ENCODE results near the gene ASTN2.

DNA sequence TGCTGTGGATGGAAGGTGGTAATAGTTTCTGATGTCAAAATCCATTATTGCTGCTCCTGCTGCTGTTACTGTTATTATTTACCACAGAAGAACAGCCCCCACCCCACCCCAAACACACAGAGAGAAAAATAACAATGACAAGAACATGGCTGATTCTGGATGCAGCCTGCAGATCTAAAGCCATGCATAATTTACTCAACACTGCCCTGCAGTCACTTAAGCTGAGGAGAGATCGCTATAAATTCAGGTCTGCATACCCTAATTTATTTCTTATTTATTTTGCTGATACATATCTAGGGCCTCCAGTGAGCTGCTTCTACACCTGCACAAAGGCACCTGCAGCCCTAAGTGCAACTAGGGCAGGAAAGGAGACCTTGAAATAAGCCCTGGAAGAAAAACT lies 595.7 kb downstream of the ASTN2 start:
- TF ChIP-seq, protein P1, sequence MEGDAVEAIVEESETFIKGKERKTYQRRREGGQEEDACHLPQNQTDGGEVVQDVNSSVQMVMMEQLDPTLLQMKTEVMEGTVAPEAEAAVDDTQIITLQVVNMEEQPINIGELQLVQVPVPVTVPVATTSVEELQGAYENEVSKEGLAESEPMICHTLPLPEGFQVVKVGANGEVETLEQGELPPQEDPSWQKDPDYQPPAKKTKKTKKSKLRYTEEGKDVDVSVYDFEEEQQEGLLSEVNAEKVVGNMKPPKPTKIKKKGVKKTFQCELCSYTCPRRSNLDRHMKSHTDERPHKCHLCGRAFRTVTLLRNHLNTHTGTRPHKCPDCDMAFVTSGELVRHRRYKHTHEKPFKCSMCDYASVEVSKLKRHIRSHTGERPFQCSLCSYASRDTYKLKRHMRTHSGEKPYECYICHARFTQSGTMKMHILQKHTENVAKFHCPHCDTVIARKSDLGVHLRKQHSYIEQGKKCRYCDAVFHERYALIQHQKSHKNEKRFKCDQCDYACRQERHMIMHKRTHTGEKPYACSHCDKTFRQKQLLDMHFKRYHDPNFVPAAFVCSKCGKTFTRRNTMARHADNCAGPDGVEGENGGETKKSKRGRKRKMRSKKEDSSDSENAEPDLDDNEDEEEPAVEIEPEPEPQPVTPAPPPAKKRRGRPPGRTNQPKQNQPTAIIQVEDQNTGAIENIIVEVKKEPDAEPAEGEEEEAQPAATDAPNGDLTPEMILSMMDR (IDR thresholded peaks at IDR 0.05 in 8 of 11, conservative IDR thresholded peaks at IDR 0.05 in 3 of 11): no peak
- no peak for TF ChIP-seq POLR2A (IDR thresholded peaks at IDR 0.05)
- no peak for TF ChIP-seq POLR2AphosphoS5 (IDR thresholded peaks at IDR 0.05)

All from spleen (tissue), 7 donors.